Upper lobe of left lung (tissue), 6 donors: Measurements from ENCODE around the gene ARHGAP15. TPM values are rescaled to one million over a fixed set of nuclear protein-coding genes. Genes with fewer than 3 reads are reported as not detected.

Source experiments
- ATAC-seq, 2 donors: fragments of 200-7000 bp; cut with Tn5 transposase; one replicate each; pipeline ENCODE4 v1.9.1; 2022; ENCODE audit warnings: mild to moderate bottlenecking in 2 of 2, moderate library complexity in 2 of 2; ENCODE audit not compliant: low FRiP score in 2 of 2
- DNase-seq, 2 donors: peaks; one replicate each; pipeline ENCODE4 v3.0.0-alpha.2; 2019 to 2020
- H3K27ac ChIP-seq, 4 donors: fragments of 200-600 bp; sonication (generic); one replicate each; pipeline ENCODE4 v1.5.1; 2016 to 2019
- H3K27me3 ChIP-seq, 4 donors: fragments of 200-600 bp; sonication (generic); one replicate each; pipeline ENCODE4 v1.5.1; 2017 to 2019
- H3K36me3 ChIP-seq, 4 donors: fragments of 200-600 bp; sonication (generic); one replicate each; pipeline ENCODE4 v1.5.1; 2016 to 2019
- H3K4me1 ChIP-seq, 4 donors: fragments of 200-600 bp; sonication (generic); one replicate each; pipeline ENCODE4 v1.5.1; 2018 to 2019
- H3K4me3 ChIP-seq, 4 donors: fragments of 200-600 bp; sonication (generic); one replicate each; pipeline ENCODE4 v1.5.1; 2017 to 2019; ENCODE audit warnings: mild to moderate bottlenecking in 2 of 4, moderate library complexity in 1 of 4
- H3K9me3 ChIP-seq, 4 donors: fragments of 200-600 bp; sonication (generic); one replicate each; pipeline ENCODE4 v1.5.1; 2018 to 2019
- CTCF ChIP-seq, 6 experiments: fragments of 450-650 bp in 4 of 6; fragments of 200-600 bp in 2 of 6; sonication (generic) in 2 of 6; IDR thresholded peaks; one replicate each; pipeline ENCODE4 v1.5.1; 2016 to 2019; ENCODE audit warnings: antibody characterized with exemption in 6 of 6
- EP300 ChIP-seq, 4 donors: sonication (generic); formaldehyde crosslinking; IDR thresholded peaks; one replicate each; pipeline ENCODE4 v1.5.1; 2017; ENCODE audit warnings: antibody characterized with exemption in 4 of 4, control low read depth in 2 of 4
- POLR2A ChIP-seq, 4 donors: fragments of 450-650 bp; IDR thresholded peaks; one replicate each; pipeline ENCODE4 v1.5.1; 2016 to 2017; ENCODE audit warnings: antibody characterized with exemption in 4 of 4, mild to moderate bottlenecking in 2 of 4
- POLR2AphosphoS5 ChIP-seq, 2 donors: sonication (generic); formaldehyde crosslinking; IDR thresholded peaks; one replicate each; pipeline ENCODE4 v1.5.1; 2017; ENCODE audit warnings: antibody characterized with exemption in 2 of 2
- WGBS, 2 donors: methylation state at CpG; one replicate each; pipeline ENCODE4 v1.1.5; 2017 to 2018; 5-methylcytosine and 5-hydroxymethylcytosine counted together
- total RNA-seq, 6 donors: library from RNA; depleted of rRNA in 4 of 6; stranded (reverse); fragments of >200 nt in 4 of 6; gene quantifications; one replicate each; pipeline versions ENCODE4 v1.1.0 to v1.2.1, GENCODE V29; 2016 to 2021
- donor health status: DM: no; HTN: no; CAD: no; lungs with moderate emphysema.
- donor health status: DM: no; HTN: yes; CAD: no; lungs with severe emphysema.

Gene ARHGAP15
- total RNA-seq, 6 donors from 2014 or later, result 11.9 to 57.6 (median 17.5) TPM

GRCh38 chr2:143697744-143698143, 568.5 kb downstream of the ARHGAP15 start:
- ATAC-seq, result no peak
- no peaks in the 10 kb centered on the region for H3K9me3 ChIP-seq
- no peaks in the 10 kb centered on the region for H3K36me3 ChIP-seq
- H3K27me3 ChIP-seq, result no peaks in the 10 kb centered on the region
- TF ChIP-seq CTCF (IDR thresholded peaks at IDR 0.05) (no peak), POLR2A (IDR thresholded peaks at IDR 0.05) (no peak), EP300 (IDR thresholded peaks at IDR 0.05) (no peak), POLR2AphosphoS5 (IDR thresholded peaks at IDR 0.05) (no peak)
- H3K4me3 ChIP-seq, result no peak overlapping the region
- WGBS, 2 donors, result 86 to 96% methylated on average over 1 of the region's 1 CpG
- no peaks in the 10 kb centered on the region for H3K4me1 ChIP-seq
- no peak for DNase-seq
- H3K27ac ChIP-seq, result no peak overlapping the region

- WGBS, 2 donors, result 85 to 89% methylated on average over 2 of the region's 2 CpGs
- no peak for DNase-seq
Measured at GRCh38 chr2:143698352-143698751, 569.1 kb downstream of the ARHGAP15 start.

GRCh38 chr2:143698888-143699570, 569.8 kb downstream of the ARHGAP15 start:
- no peak for TF ChIP-seq POLR2A (IDR thresholded peaks at IDR 0.05)
- no peak for TF ChIP-seq POLR2AphosphoS5 (IDR thresholded peaks at IDR 0.05)
- TF ChIP-seq EP300 (IDR thresholded peaks at IDR 0.05), result no peak

More at GRCh38 chr2:143698352-143698751, 569.1 kb downstream of the ARHGAP15 start:
- ATAC-seq, result no peak
- no peaks in the 10 kb centered on the region for H3K4me1 ChIP-seq
- no peak overlapping the region for H3K4me3 ChIP-seq
- H3K9me3 ChIP-seq, result no peaks in the 10 kb centered on the region
- no peak overlapping the region for H3K27ac ChIP-seq
- TF ChIP-seq POLR2A (IDR thresholded peaks at IDR 0.05) (no peak), CTCF (IDR thresholded peaks at IDR 0.05) (no peak), POLR2AphosphoS5 (IDR thresholded peaks at IDR 0.05) (no peak)
- no peaks in the 10 kb centered on the region for H3K36me3 ChIP-seq
- no peaks in the 10 kb centered on the region for H3K27me3 ChIP-seq

GRCh38 chr2:143700865-143701264, 571.6 kb downstream of the ARHGAP15 start:
- H3K4me3 ChIP-seq, result no peak overlapping the region
- H3K27me3 ChIP-seq, result no peaks in the 10 kb centered on the region
- ATAC-seq (no peak), DNase-seq (no peak)
- no peak for TF ChIP-seq CTCF (IDR thresholded peaks at IDR 0.05)
- TF ChIP-seq EP300 (IDR thresholded peaks at IDR 0.05), result no peak
- TF ChIP-seq POLR2A (IDR thresholded peaks at IDR 0.05), result no peak
- no peak for TF ChIP-seq POLR2AphosphoS5 (IDR thresholded peaks at IDR 0.05)
- H3K27ac ChIP-seq, result no peak overlapping the region
- H3K4me1 ChIP-seq, result no peaks in the 10 kb centered on the region
- H3K36me3 ChIP-seq, result no peaks in the 10 kb centered on the region
- WGBS, 2 donors, result 75 to 82% methylated on average over 2 of the region's 2 CpGs
- no peaks in the 10 kb centered on the region for H3K9me3 ChIP-seq

More at GRCh38 chr2:143698888-143699570, 569.8 kb downstream of the ARHGAP15 start:
- DNase-seq (no peak), ATAC-seq (no peak)
- Histone ChIP-seq H3K27ac (no peak overlapping the region), H3K9me3 (no peaks in the 10 kb centered on the region), H3K4me1 (no peaks in the 10 kb centered on the region), H3K4me3 (no peak overlapping the region), H3K36me3 (no peaks in the 10 kb centered on the region), H3K27me3 (no peaks in the 10 kb centered on the region)
- WGBS, 2 donors, result 78 to 80% methylated on average over 3 of the region's 3 CpGs

- Histone ChIP-seq H3K4me3 (no peak overlapping the region), H3K36me3 (no peaks in the 10 kb centered on the region), H3K4me1 (peaks cover 0 to 8% (median 0%) of the 10 kb centered on the region in 4 donors), H3K27me3 (no peaks in the 10 kb centered on the region), H3K9me3 (no peaks in the 10 kb centered on the region), H3K27ac (no peak overlapping the region)
- TF ChIP-seq POLR2A (IDR thresholded peaks at IDR 0.05) (no peak), EP300 (IDR thresholded peaks at IDR 0.05) (no peak), CTCF (IDR thresholded peaks at IDR 0.05) (no peak)
- no peak for DNase-seq
- WGBS, 2 donors, result 87 to 100% methylated on average over 1 of the region's 1 CpG
- no peak for ATAC-seq
Measured at GRCh38 chr2:143701785-143702184, 572.6 kb downstream of the ARHGAP15 start.
